Adrenal gland (tissue), 12 donors: ENCODE data around the gene SLC24A3. TPM values are rescaled to one million over a fixed set of nuclear protein-coding genes. Genes with fewer than 3 reads are reported as not detected.

Source experiments
- DNase-seq, 7 donors: peaks; one replicate each; pipeline ENCODE4 v3.0.0-alpha.2; 2019 to 2020
- H3K27ac ChIP-seq, 5 donors: fragments of 200-600 bp; sonication (generic) in 4 of 5; 1 replicate in 3 of 5; 2 replicates in 2 of 5; pipeline versions ENCODE4 v1.5.1 to v1.8.0; 2016 to 2020; ENCODE audit warnings: mild to moderate bottlenecking in 1 of 5
- H3K27me3 ChIP-seq: fragments of 200-600 bp; 2 replicates; pipeline ENCODE4 v1.8.0; 2021
- H3K36me3 ChIP-seq, 2 donors: fragments of 200-600 bp; replicated peaks in 1 of 2; 1 replicate in 1 of 2; 2 replicates in 1 of 2; pipeline versions ENCODE4 v1.5.1 to v1.8.0; 2018 to 2022
- H3K4me1 ChIP-seq, 2 donors: fragments of 200-600 bp; replicated peaks in 1 of 2; 1 replicate in 1 of 2; 2 replicates in 1 of 2; pipeline versions ENCODE4 v1.5.1 to v1.8.0; 2018 to 2021
- H3K4me3 ChIP-seq, 4 donors: fragments of 200-600 bp; sonication (generic) in 3 of 4; one replicate each; pipeline ENCODE4 v1.5.1; 2016 to 2018
- H3K9me3 ChIP-seq, 3 donors: fragments of 200-600 bp; sonication (generic) in 1 of 3; replicated peaks in 1 of 3; 1 replicate in 2 of 3; 2 replicates in 1 of 3; pipeline versions ENCODE4 v1.5.1 to v1.8.0; 2016 to 2021
- POLR2A ChIP-seq, 2 donors: fragments of 450-650 bp; IDR thresholded peaks; one replicate each; pipeline ENCODE4 v1.6.1; 2017; ENCODE audit warnings: antibody characterized with exemption in 2 of 2, mild to moderate bottlenecking in 2 of 2, moderate library complexity in 1 of 2
- WGBS, 4 donors: extraction: QIAGEN DNeasy Blood & Tissue Kit in 2 of 4; methylation state at CpG; one replicate each; pipeline versions ENCODE4 v1.1.5 to v1.1.7; 2013 to 2017; 5-methylcytosine and 5-hydroxymethylcytosine counted together
- intact Hi-C, 2 donors: fragments of 100-400 bp; cut with DNase I; formaldehyde crosslinking; loops; one replicate each; pipeline versions ENCODE4 v1.14.1 to v1.15.0; 2022 to 2023
- polyA plus RNA-seq, 3 donors: library from polyadenylated mRNA; stranded (reverse); fragments of 200-250 nt in 2 of 3; fragments of 350-450 nt in 1 of 3; fragmentation: Illumina TruSeq in 1 of 3; extraction: RNeasy Lipid Tissue Mini Kit (QIAGEN cat#74804) in 1 of 3; gene quantifications; one replicate each; pipeline ENCODE4 v1.2.3, GENCODE V29; 2013 to 2014
- total RNA-seq, 9 donors: library from RNA; depleted of rRNA in 4 of 9; stranded (reverse); fragments of >200 nt in 4 of 9; fragments of 120-200 nt in 1 of 9; fragmentation: NEBNext Ultra II Directional in 1 of 9; extraction: Animal tissue kit (Norgen Biotek cat#: 25700) in 1 of 9; gene quantifications; one replicate each; pipeline versions ENCODE4 v1.1.0 to v1.2.4, GENCODE V29; 2013 to 2023
- TF ChIP-seq, protein P1 (sequence below), 6 experiments: fragments of 450-650 bp in 4 of 6; fragments of 200-600 bp in 2 of 6; sonication (generic) in 1 of 6; IDR thresholded peaks; 1 replicate in 5 of 6; 2 replicates in 1 of 6; pipeline versions ENCODE4 v1.5.1 to v1.8.0; 2016 to 2021; ENCODE audit warnings: antibody characterized with exemption in 6 of 6, mild to moderate bottlenecking in 2 of 6, moderate library complexity in 1 of 6
- donor health status: healthy with polysubstance abuse.
- donor health status: Bipolar disorder and iron deficiency.
- donor health status: DM: yes; HTN: yes; CAD: no.
- donor health status: DM: no; HTN: no; CAD: no.
- donor health status: DM: no; HTN: no; CAD: no.
- donor health status: DM: yes; HTN: yes; CAD: no.

The SLC24A3 gene
- total and polyA plus RNA-seq, 12 donors, result 0.89 to 44.4 (median 2.7) TPM

DNA sequence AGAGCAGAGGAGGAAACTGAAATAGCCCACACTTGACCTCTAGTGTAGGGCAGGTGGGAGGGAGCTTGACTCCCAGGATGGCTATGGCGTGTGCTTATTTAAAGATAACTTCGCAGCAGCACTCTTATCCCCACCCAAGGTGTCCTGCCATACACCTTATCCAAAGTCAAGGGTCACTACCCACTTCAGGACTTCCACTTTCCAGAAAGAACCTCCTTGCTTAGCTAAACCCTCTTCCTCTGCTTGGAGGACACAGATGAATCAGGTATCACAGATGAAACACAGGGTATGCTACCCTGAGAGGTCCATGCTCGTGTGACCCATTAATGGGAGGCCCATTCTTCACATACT, 547.9 kb downstream of the SLC24A3 start:
- H3K36me3 ChIP-seq, result no peaks in the 10 kb centered on the region
- WGBS, 4 donors, result 90 to 94% (median 91%) methylated on average over 3 of the region's 3 CpGs
- intact Hi-C loops, result loop anchor here (10.0 kb wide), 1 partner anchor 66 kb away; no protein-coding TSS in a partner anchor

DNA sequence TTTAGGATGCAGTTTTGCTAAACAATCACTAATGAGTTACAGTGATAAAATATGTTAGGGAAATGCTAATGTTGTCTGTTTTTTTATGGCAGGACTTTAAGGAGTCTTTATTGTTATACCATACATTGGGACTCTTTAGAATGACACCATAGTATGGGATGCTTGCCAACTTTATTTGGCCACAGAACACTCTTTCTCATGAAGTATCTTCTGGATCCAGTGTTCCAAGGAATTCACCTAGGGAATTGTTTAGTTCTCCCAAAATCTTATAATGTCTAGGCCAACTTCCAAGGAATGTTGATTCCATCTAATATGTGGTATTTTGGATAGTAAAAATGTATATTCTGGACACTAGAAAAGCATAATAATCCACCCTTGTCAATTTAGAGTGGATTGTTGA, 548.9 kb downstream of the SLC24A3 start:
- intact Hi-C loops, result loop anchor here (10.0 kb wide), 1 partner anchor 67 kb away; no protein-coding TSS in a partner anchor

More for the DNA sequence above, 547.9 kb downstream of the SLC24A3 start:
- Histone ChIP-seq H3K4me1 (peaks cover 14 to 27% of the 10 kb centered on the region in 2 donors), H3K9me3 (no peaks in the 10 kb centered on the region), H3K4me3 (no peak overlapping the region), H3K27ac (peak overlapping the region in 2 of 5 donors; percentile 14 to 89), H3K27me3 (no peaks in the 10 kb centered on the region)
- TF ChIP-seq, protein P1, sequence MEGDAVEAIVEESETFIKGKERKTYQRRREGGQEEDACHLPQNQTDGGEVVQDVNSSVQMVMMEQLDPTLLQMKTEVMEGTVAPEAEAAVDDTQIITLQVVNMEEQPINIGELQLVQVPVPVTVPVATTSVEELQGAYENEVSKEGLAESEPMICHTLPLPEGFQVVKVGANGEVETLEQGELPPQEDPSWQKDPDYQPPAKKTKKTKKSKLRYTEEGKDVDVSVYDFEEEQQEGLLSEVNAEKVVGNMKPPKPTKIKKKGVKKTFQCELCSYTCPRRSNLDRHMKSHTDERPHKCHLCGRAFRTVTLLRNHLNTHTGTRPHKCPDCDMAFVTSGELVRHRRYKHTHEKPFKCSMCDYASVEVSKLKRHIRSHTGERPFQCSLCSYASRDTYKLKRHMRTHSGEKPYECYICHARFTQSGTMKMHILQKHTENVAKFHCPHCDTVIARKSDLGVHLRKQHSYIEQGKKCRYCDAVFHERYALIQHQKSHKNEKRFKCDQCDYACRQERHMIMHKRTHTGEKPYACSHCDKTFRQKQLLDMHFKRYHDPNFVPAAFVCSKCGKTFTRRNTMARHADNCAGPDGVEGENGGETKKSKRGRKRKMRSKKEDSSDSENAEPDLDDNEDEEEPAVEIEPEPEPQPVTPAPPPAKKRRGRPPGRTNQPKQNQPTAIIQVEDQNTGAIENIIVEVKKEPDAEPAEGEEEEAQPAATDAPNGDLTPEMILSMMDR (IDR thresholded peaks at IDR 0.05), result no peak
- TF ChIP-seq POLR2A (IDR thresholded peaks at IDR 0.05), result no peak
- DNase-seq, result no peak

DNA sequence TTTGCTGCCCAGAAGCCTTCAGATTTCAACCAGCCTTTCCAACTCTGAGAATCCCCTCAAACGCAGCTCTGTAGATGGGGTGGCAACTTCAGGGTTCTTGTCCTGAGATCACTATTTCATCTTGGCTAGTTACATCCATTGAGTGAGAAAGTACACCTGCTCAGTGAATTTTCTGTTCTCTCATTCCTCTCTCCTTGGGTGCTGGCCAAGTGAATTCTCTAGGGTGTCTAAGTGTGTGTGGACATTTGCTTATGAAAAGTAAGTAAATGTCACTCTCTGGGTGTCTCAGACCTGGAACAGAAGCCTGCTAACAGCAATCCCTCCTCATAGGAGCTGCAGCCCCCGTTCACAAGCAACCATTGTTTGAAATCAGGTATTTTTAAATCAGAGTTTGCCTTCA, 549.4 kb downstream of the SLC24A3 start:
- WGBS, 4 donors, result 84 to 94% (median 86%) methylated on average over 2 of the region's 2 CpGs
- H3K4me1 ChIP-seq, result peaks cover 11 to 24% of the 10 kb centered on the region in 2 donors
- no peaks in the 10 kb centered on the region for H3K27me3 ChIP-seq
- TF ChIP-seq, protein P1 (IDR thresholded peaks at IDR 0.05), result no peak
- no peak for TF ChIP-seq POLR2A (IDR thresholded peaks at IDR 0.05)
- no peak overlapping the region for H3K4me3 ChIP-seq
- H3K9me3 ChIP-seq, result no peaks in the 10 kb centered on the region
- no peaks in the 10 kb centered on the region for H3K36me3 ChIP-seq
- H3K27ac ChIP-seq, result no peak overlapping the region
- intact Hi-C loops, result loop anchor here (10.0 kb wide), 1 partner anchor 67 kb away; no protein-coding TSS in a partner anchor
- DNase-seq, result peak in 1 of 7 donors; percentile 33

More for the DNA sequence above, 548.9 kb downstream of the SLC24A3 start:
- no peak for DNase-seq
- TF ChIP-seq POLR2A (IDR thresholded peaks at IDR 0.05), result no peak
- TF ChIP-seq, protein P1 (IDR thresholded peaks at IDR 0.05), result no peak
- peaks cover 14 to 27% of the 10 kb centered on the region in 2 donors for H3K4me1 ChIP-seq
- H3K4me3 ChIP-seq, result no peak overlapping the region
- H3K27me3 ChIP-seq, result no peaks in the 10 kb centered on the region
- no peaks in the 10 kb centered on the region for H3K36me3 ChIP-seq
- no peaks in the 10 kb centered on the region for H3K9me3 ChIP-seq
- no peak overlapping the region for H3K27ac ChIP-seq

DNA sequence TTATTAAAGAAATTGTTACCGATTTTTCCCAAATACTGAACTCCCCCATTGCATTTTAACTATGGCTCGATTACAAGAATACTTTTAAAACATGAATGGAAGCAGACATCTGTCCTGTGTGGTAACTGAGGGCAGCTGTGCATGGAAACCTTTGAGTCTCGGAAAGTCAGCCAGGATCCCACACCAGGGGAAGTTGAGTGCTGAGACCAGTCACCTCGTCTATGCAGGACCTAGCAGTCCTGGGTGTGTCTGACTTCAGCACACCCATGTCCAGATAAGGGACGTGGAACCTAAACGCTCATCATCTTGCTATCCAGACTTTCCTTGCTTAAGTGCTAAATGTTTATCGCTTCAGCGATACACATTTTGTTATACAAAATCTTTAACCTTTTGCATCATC, 551.8 kb downstream of the SLC24A3 start:
- no peak overlapping the region for H3K4me3 ChIP-seq
- no peak for TF ChIP-seq POLR2A (IDR thresholded peaks at IDR 0.05)
- TF ChIP-seq, protein P1 (IDR thresholded peaks at IDR 0.05), result no peak
- intact Hi-C loops, result loop anchor here (10.0 kb wide), 1 partner anchor 69 kb away; no protein-coding TSS in a partner anchor
- DNase-seq, result no peak
- H3K27me3 ChIP-seq, result no peaks in the 10 kb centered on the region
- no peaks in the 10 kb centered on the region for H3K36me3 ChIP-seq
- H3K27ac ChIP-seq, result no peak overlapping the region
- 73 to 84% (median 80%) methylated on average over 8 of the region's 8 CpGs for WGBS, 4 donors
- H3K4me1 ChIP-seq, result peaks cover 7 to 14% of the 10 kb centered on the region in 2 donors
- no peaks in the 10 kb centered on the region for H3K9me3 ChIP-seq
